ENCODE results near the gene PIM1.
A peak's percentile ranks its signal among the peaks of the same experiment; 100 is the strongest.

Gene PIM1

DNA sequence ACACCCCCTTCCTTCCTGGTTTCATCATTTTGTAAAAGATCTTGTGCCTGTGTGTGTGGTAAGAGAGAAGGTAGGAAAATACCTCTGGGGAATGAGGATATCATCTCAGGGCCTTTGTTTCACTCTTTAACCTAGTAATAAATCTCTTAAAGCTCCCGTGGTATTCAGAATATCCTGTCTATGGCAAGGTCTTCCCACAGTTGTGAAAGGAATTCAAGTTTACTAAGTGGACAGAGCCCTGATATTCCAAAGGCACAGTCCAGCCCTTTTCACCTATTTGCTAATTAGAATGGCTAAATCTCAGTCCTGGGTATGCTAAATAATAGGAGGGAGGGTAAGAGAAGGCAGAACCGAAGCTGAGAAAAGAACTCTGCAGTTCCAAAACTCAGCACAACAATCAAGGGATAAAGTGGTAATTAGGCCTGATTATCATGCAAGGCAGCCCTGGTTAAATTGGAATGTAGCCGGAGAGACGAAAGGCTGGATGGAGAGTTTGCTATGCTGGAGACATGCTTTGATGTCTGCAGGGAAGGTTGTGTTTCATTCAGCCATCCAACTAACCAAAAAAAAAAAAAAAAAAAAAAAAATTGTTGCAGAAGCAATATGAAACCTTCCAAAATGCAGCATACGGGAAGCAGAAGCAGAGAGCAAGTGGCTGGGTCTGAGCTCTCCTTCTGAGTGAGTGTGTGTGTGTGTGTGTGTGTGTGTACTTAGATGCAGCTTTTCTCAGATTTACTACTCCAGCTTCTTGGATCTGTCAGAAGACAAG is 28.5 kb upstream of the PIM1 start:
- TF ChIP-seq, protein P1, sequence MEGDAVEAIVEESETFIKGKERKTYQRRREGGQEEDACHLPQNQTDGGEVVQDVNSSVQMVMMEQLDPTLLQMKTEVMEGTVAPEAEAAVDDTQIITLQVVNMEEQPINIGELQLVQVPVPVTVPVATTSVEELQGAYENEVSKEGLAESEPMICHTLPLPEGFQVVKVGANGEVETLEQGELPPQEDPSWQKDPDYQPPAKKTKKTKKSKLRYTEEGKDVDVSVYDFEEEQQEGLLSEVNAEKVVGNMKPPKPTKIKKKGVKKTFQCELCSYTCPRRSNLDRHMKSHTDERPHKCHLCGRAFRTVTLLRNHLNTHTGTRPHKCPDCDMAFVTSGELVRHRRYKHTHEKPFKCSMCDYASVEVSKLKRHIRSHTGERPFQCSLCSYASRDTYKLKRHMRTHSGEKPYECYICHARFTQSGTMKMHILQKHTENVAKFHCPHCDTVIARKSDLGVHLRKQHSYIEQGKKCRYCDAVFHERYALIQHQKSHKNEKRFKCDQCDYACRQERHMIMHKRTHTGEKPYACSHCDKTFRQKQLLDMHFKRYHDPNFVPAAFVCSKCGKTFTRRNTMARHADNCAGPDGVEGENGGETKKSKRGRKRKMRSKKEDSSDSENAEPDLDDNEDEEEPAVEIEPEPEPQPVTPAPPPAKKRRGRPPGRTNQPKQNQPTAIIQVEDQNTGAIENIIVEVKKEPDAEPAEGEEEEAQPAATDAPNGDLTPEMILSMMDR (IDR thresholded peaks at IDR 0.05), result no peak
- DNase-seq, result peak; percentile 15
- no peaks in the 10 kb centered on the region for H3K9me3 Mint-ChIP-seq
- peak overlapping the region; percentile 63 for H3K27ac Mint-ChIP-seq
- H3K36me3 Mint-ChIP-seq (ENCODE audit: low read depth), result no peaks in the 10 kb centered on the region
- peaks cover 59% of the 10 kb centered on the region for H3K4me1 Mint-ChIP-seq
- H3K4me3 Mint-ChIP-seq, result peak overlapping the region; percentile 15
- no peaks in the 10 kb centered on the region for H3K27me3 Mint-ChIP-seq (ENCODE audit: low read depth, poor library complexity)

DNA sequence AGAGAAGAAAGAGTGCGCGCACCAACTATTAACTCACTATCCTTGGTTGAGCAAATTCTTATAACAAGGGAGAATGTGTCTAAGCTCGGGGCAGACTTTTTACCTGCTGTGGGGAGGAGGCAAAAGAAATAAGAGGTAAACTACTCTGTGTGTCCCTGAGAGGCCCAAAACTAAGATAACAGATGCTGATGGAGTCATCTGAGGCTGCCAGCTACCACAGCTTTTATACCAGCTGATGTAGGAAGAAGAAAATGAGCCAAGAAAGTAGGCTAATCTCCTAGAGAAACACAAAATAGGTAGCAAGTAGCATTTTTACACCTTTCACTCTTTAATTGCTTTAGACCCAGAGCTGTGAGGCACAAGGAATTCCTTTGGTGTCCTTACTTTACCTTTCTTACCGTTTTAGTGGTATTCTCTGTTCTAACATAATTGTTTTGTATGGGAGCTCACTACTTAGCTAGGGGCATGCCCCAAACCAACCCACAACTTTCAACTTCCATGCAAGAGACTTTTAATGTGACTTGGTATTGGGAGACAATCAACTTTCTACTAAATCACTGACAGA is 27.8 kb upstream of the PIM1 start:
- Mint-ChIP-seq H3K4me3 (no peak overlapping the region), H3K27ac (peak overlapping the region; percentile 63), H3K27me3 (ENCODE audit: low read depth, poor library complexity) (no peaks in the 10 kb centered on the region), H3K9me3 (no peaks in the 10 kb centered on the region), H3K36me3 (ENCODE audit: low read depth) (no peaks in the 10 kb centered on the region), H3K4me1 (peaks cover 53% of the 10 kb centered on the region)
- TF ChIP-seq, protein P1 (IDR thresholded peaks at IDR 0.05), result no peak
- DNase-seq, result no peak

DNA sequence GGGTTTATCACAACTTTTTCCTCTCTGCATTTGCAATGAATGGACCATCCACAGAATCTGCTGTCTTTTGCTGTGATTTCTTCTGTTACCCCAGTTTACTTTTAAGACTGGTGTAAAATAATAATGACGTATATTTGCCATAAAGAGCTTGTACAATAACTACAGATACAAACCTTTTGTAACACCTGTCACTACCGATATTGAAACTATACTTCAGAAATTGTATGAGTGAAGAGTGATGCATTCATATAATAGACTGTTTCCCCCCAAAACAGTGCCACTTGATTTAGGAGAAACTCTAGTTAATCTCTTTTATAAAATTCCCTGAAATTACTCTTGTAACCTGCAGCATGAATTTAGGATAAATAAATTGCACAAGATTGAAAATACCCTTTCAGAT is 26.4 kb upstream of the PIM1 start:
- no peaks in the 10 kb centered on the region for H3K36me3 Mint-ChIP-seq (ENCODE audit: low read depth)
- H3K27me3 Mint-ChIP-seq (ENCODE audit: low read depth, poor library complexity), result peaks cover 3% of the 10 kb centered on the region
- H3K4me1 Mint-ChIP-seq, result peaks cover 39% of the 10 kb centered on the region
- TF ChIP-seq, protein P1 (IDR thresholded peaks at IDR 0.05), result no peak
- DNase-seq, result no peak
- H3K27ac Mint-ChIP-seq, result no peak overlapping the region
- H3K4me3 Mint-ChIP-seq, result no peak overlapping the region
- no peaks in the 10 kb centered on the region for H3K9me3 Mint-ChIP-seq

DNA sequence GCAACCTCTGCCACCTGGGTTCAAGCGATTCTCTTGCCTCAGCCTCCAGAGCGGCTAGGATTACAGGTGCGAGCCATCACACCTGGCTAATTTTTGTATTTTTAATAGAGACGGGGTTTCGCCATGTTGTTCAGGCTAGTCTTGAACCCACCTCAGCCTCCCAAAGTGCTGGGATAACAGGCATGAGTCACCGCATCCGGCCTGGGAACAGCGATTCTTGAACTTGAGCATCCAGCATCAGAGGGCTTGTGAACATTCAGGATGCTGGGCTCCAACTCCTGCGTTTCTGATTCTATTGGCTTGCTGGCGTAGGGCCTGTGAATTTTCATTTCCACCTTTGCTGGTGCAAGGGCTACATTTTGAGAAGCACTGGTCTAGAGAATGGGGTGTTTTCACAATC is 24.5 kb upstream of the PIM1 start:
- H3K27me3 Mint-ChIP-seq (ENCODE audit: low read depth, poor library complexity), result peaks cover 3% of the 10 kb centered on the region
- no peaks in the 10 kb centered on the region for H3K36me3 Mint-ChIP-seq (ENCODE audit: low read depth)
- H3K4me1 Mint-ChIP-seq, result peaks cover 35% of the 10 kb centered on the region
- no peaks in the 10 kb centered on the region for H3K9me3 Mint-ChIP-seq
- peak overlapping the region; percentile 39 for H3K27ac Mint-ChIP-seq
- TF ChIP-seq, protein P1 (IDR thresholded peaks at IDR 0.05), result no peak
- no peak for DNase-seq
- H3K4me3 Mint-ChIP-seq, result no peak overlapping the region

DNA sequence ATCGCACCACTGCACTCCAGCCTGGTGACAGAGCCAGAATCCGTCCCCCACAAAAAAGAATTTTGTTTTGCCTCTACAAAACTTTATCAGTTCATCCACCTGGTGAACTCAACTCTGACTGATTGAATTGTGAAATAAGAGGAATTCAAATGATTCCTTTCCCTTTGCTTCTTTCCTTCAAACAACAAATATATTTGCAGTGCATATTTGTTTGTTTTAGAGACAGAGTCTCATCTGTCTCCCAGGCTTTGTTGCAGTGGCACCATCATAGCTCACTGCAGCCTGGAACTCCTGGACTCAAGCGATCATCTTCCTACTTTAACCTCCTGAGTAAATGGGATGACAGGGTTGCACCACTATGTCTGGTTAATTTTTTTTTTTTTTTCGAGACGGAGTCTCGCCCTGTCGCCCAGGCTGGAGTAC is 23.2 kb upstream of the PIM1 start:
- Mint-ChIP-seq H3K9me3 (no peaks in the 10 kb centered on the region), H3K4me1 (peaks cover 22% of the 10 kb centered on the region), H3K27ac (no peak overlapping the region), H3K27me3 (ENCODE audit: low read depth, poor library complexity) (peaks cover 3% of the 10 kb centered on the region), H3K36me3 (ENCODE audit: low read depth) (no peaks in the 10 kb centered on the region), H3K4me3 (no peak overlapping the region)
- DNase-seq, result no peak
- TF ChIP-seq, protein P1 (IDR thresholded peaks at IDR 0.05), result no peak

DNA sequence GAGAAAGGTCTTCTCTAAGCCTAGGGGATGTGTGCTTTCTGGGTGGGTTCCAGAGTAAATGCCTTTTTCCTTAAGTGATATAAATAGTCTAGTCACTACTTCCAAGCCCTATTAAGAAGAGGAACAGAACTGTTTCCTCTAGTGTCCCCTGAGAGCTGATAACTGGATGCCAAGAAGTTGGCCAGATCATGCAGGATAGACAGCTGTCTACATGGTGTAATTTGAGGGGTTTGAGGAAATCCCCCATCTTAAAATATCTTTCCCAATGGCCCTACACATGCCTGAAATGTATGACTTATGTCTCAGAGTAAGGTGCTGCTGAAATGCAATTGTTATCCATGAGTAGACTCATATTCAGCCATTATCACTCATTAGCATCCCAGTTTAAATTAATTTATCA is 20.2 kb upstream of the PIM1 start:
- TF ChIP-seq, protein P1 (IDR thresholded peaks at IDR 0.05), result no peak
- Mint-ChIP-seq H3K4me3 (no peak overlapping the region), H3K9me3 (no peaks in the 10 kb centered on the region), H3K27ac (no peak overlapping the region), H3K36me3 (ENCODE audit: low read depth) (no peaks in the 10 kb centered on the region), H3K27me3 (ENCODE audit: low read depth, poor library complexity) (peaks cover 3% of the 10 kb centered on the region), H3K4me1 (no peaks in the 10 kb centered on the region)
- no peak for DNase-seq

Data from nephron progenitor cell (in vitro differentiated cells).